Activated T-helper 1 cell treated with anti-CD3 and anti-CD28 coated beads, Interleukin-2, amount 50 U/mL, for 16 hours (primary cell): ENCODE results near the gene IL12B.
"Not testable (repeated sequence)": the region's sequence is repeated elsewhere in the genome, so short reads cannot be mapped to it uniquely, and the experiment has no call there.

Experiments
- DNase-seq, 2 donors: peaks; one replicate each; pipeline ENCODE4 v3.0.0-alpha.2; 2020; ENCODE audit warnings: low read depth in 1 of 2, low spot score in 1 of 2

Gene IL12B

DNA sequence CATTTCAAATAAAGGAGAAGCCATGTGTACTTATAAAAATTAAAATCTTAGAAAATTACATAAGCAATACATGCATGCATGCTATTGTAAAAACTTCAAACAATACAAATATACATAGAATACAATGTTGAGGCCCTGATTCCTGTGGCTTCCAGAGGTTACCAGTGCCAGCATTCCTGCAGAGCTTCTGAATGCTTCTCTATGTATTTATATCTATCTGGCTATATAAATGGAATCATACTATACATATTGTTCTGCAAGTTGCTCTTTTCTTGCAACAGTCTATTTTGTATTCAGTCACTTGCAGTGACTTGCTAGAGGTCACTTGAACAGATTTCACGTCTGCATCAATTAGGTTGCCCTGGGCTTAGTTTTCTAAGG is 3.2 kb upstream of the IL12B start:
- no peak for DNase-seq

DNA sequence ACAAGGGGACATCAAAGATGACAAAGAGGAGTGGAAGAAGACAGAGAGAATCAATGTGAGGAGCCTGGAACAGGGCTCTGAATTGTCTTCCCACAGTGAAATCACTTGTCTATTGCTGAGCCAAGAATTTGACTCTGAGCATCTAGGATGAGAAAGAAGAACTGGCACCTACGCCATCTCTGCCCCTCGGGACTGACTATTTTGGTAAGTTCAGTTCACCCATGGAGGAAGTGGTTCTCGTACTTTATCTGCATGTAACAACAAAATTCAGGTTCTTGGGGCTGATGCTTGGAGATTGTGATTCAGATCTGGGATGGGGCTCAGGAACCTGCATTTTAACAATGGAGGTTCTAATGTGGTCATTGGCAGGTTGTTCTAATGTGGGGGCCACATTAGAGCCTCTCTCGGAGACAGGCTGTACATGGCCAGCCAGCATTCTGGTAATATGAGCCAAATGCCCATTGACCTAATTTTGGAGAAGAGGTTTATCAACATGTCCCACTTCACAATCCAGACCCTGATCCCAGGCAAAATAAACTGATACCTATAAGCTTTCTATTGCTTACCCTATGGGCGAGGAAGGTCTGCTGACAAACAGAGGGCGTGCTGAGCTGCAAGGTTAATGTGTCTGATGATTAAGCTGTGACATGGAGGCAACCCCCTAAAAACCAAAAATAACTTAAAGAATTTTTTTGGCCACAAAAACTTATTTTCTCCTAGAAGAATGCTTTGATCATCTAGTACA is 2.7 kb upstream of the IL12B start:
- DNase-seq = no peak

DNA sequence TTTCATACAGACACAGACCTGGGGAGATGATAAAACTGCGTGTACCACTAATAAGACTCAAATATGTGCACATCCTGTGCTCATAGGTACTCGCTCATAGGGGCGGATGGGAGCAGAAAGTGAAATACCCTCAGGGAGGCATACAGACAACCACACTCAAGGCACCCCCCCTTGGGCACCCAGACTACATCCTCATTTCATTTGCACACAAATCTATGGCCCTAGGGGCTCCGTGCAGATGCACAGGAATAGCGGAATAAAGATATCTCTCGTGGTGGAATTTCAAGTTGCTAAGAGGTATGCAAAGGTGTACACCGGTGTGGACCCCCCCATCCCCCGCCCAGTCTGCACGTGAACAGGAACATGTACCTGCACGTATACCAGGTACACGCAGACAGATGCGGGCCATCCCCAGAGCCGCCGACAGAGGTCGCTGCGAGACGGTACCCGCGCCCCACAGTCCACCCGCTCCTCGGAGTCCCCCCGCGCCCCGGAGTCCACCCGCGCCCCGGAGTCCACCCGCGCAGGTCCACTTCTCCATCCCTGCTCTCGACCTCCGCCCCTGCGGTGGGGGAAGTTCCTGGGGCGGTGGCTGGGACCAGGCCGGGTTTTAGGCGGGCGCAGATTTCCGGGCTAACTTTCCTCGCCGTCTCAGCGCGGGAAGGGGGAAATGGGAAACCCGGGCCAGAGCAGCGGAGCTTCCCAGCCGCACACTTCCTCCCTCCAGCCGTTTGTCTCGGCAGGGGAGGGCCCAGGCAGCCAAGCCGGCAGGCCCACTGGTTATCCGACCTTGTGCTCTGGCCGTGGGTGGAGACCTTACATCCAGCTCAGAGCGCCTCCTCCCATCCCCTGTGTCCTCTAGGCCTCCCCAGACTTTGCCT is 1.0 kb upstream of the IL12B start:
- peak; percentile 64 for DNase-seq

DNA sequence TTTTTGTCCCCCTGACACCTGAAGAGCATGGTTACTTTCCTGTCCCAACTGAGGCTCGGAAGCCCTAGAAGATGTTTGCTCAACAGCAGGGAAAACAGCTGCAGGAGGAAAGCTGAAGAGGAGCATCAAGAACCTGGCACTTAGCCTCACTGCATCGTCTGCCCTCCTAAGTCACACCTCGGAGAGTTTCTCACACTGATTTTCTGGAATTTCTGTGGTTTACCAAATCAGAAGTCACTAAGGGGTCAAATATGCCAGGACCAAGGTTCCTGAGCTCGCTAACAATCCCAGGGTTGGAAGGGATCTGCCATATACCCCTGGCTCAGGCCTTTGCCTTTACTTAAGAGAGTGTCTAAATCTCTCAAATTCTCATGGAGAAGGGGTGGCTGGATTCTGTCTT is 5.3 kb downstream of the IL12B start:
- DNase-seq = no peak

DNA sequence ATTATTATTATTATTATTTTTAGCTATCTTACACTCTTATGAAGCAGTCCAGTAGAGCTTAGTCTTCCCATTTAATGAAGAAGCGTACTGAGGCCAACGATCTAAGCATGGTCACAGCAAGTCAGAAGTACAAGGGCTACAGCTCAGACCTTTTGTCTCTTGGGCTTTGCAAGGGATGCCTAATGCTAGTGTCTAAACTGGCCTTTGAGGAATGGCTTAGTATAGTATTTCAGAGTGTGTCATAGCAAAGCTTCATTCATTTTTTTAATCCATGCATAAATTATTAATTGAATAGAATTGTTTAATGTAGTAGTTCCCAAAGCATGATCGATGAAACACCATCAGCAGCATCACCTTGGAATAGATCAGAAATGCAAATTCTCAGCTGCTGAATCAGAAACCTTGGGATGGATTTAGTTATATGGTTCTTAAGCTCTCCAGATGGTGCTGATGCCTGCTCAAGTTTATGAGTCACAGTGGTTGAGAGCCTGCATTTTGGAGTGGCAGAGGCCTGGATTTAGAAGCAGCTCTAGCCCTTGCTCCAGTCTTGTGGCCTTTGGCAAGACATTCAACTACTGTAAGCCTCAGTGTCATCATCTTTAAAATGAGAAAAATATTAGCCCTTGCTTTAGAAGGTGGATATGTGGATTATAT is 6.1 kb downstream of the IL12B start:
- DNase-seq = no peak

DNA sequence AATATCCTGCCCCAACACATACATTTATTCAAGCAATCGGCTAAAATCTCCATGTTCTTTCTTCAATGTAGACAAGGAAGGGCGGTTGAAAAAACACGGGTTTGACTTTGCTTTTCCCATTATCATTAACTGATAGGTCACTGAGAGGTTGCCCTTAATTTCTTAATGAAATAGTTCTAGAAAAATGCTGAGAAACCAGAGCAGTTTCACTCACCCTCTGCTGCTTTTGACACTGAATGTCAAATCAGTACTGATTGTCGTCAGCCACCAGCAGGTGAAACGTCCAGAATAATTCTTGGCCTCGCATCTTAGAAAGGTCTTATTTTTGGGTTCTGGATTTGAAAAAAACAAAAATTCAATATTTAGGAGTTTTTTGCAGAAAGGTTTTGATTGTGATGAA is 8.1 kb downstream of the IL12B start:
- no peak for DNase-seq

DNA sequence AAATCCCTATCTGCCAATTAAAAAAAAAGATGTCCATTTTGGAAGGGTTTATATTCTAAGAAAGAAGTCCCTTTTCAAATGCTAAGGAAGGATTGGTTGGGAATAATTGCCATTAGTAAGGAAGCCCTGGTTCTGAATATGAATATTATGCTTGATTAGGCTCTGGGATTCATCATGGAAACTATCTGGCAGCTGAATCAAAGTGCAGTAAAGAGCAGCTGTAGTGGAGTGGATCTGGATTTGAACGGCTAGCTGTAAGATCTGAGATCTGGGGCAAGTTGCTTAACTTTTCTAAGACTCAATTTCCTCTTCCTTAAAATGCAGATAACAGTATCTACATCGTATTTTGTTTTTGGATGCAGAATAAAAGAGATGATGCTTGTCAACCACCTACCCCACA is 10.5 kb downstream of the IL12B start:
- DNase-seq = no peak

DNA sequence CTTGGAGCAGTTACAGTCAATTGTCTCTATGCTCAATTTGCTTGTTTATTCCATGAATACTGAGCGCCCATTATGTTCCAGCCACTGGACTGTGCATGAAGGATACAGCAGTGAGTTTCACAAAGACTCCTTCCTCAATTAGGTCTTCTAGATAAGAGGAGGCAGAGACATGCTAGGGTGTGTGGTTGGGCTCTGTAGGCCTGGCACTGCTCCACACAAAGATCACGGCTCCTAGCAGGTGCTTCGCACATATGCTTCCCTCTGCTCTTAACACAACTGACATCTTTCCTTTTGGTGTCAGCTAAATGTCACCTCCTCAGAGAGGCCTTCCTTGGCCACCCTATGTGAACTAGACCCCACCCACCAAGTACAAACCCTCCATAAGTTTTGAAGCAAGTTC is 10.9 kb downstream of the IL12B start:
- DNase-seq = no peak

DNA sequence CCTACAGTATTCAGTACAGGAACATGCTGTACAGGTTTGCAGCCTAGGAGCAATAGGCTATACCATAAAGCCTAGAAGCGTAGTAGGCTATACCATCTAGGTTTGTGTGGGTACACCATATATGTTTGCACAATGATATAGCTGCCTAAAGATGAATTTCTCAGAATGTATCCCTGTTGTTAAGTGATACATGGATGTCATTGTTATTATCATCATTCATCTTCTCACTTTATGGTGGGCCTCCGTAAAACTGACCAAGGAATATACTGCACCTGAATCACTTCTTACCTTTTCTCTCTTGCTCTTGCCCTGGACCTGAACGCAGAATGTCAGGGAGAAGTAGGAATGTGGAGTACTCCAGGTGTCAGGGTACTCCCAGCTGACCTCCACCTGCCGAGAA is 11.8 kb downstream of the IL12B start:
- DNase-seq = no peak

DNA sequence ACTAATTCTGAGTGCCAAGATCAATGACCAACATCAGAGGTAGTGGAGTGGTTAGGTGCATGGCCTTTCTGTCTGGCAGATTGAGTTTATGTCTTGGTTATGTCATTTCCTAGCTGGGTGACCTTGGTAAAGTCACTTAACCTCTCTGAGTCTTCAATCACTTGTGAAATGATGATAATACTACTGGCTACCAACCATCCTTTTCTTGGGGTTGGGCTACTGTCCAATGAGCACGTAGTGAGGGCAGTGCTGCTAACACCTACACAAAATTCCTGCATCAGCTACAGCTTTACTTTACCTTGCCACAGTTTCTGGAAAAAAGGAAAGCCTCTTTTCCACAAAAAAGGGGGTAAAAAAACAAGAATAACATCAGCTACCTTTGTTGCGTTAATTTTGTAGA is 12.4 kb downstream of the IL12B start:
- DNase-seq = no peak

DNA sequence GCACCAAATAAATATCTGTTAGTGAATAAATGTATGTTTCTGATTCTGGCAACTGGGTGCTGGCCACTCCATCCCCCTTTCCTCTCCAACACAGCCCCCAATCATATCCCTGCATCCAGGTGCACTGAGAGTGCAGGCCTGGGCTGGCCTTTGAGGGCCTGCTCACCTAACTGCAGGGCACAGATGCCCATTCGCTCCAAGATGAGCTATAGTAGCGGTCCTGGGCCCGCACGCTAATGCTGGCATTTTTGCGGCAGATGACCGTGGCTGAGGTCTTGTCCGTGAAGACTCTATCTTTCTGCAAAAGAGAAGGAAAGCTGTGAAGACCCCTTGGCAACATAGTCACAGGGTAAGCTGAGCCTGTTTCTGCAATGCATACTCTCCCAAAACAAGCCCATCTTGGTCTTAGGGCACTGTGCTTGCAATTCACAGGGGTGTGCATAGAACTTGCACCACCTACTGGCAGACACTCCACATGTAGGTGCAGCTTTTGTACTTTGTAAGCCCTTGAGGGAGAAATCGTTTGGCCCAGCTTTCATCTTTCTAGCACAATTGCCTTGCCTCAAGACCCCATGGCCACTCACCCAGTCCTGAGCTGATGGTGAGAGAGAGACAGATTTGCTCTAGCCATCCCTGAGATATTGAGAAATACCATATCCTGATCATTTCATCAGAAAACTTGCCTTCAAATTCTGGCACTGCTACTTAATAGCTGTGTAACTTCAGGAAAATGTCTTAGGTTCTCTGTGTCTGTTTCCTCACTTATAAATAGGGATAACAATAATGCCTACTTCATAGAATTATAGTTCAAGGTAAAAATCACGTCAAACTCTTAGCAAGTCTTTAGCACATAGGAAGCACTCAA is 13.5 kb downstream of the IL12B start:
- no peak for DNase-seq

DNA sequence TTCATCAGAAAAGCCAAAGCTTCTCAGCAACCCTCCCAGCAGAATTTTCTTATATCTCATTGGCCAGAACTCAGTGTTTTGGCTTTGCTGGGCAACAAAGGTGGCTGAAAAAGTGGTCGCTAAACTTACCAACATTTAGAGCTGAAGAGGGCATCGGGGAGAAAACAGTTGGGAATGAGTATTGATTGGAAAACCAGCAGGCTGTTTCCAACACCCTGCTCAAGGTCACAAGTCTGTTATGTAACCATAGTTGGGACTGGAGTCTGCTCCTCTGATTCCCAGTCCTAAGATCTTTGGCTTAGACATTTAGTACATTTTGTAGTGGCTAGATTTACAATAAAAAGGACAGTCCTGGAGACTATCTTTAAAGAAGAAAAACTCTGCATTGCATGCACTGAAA is 17.1 kb downstream of the IL12B start:
- DNase-seq = no peak

DNA sequence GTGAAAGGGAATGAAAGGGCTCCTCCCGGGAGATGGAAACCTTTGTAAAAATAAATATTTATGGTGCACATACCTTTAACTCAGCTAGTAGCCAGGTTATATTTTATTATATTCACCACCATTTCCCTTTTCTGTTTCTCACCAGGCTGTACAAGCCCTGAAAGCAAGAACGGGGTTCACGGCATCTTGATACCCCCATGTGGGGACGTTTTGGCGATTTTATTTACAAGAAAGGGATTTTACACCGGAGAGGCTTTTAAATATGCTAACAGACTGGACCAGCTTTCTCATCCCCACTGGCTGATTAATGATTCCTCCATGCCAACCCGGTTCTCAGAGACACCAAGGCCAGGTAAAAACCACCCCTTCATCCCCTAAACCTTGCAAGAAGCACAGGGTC is 19.2 kb downstream of the IL12B start:
- DNase-seq = no peak

DNA sequence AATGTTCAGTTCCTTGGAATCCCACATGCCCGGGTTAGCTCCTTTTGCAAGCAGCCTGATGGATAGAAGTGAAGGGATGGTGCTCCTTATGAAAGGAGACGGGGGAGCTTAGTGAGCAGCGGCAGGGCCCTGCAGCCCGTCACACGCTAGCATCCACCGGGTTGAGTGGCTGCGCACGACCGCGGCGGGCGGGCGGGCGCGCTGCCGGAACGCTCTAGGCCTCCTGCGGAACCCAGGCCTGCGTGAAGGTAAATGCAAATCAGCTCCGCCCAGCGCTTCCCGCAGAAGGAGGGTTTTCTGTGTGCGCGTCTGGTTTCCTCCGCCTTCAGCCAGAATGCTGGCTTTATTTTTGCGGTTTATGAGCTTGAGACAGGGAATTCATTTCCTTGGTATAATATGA is 19.8 kb downstream of the IL12B start:
- DNase-seq = no peak

DNA sequence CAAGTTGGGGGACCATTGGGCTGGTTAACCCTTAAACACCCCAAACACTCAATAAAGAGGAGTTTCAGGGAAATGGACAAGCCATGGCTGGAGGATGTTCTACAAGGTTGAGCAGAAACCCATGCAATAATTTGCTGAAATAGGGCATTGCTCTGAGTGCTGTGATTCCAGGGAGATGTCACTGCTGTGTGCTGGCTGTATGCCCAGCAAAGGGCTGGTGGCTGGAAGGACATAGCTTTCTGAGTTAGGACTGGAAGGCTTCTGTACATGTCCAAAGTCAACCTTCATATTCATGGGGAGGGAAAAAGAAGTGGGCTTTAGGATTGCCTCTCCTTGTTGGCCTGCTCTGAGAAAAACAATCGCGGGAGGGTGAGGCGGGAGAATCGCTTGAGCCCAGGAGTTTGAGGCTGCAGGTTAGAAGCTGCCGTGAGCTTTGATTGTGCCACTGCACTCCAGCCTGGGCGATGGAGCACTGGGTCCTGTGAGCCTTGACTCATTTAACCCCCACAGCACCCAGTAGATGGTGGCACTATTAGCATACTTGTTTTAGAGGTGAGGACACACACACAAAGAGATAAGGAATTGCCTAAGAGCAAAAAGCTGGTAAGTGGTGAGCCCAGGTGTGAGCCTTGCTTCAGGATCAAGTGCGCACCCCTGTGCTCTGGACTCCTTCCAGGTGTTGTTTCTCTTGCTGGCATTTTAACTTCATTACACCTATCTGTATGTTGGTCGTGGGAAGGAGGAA is 20.4 kb downstream of the IL12B start:
- no peak for DNase-seq

DNA sequence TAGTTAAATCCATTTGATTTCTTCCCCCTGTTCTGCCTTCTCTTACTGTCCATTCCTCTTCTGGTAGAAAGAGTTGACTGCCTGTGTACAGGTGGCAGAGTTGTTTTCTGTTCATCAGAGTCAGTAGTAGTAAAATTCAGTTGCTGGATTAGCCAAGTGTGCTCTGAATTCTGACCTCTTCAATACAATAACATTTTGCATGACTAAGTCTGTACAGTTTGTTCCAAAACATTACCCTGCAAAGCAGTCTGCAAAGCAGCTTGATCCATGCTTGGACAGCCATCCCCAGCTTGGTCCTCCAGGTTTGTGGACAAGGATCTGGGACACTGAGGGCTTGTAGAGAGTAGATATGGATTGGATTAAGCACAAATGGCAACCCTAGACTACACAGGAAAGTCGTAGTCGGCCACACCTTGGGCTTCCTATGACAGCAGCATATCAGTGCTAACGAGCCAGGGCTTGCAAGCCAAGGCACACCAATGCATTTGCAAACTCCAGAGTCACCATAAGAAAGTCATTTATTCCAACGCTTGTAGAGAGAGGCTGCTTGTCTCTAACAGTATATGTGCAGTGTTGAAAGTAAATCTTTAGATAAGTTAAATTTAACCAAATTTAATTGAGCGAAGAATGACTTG is 25.2 kb downstream of the IL12B start:
- no peak for DNase-seq

DNA sequence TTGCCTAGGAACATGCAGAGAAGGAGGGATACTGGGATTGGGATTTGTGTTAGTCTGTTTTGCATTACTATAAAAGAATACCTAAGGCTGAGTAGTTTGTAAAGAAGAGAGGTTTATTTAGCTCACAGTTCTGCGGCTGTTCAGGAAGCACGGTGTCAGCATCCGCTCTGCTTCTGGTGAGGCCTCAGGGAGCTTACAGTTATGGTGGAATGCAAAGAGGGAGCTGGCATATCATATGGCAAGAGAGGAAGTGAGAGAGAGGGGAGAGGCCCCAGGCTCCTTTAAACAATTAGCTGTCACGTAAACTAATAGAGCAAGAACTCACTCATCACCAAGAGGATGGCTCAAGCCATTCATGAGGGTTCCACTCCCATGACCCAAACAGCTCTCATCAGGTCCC is 27.0 kb downstream of the IL12B start:
- no peak for DNase-seq

DNA sequence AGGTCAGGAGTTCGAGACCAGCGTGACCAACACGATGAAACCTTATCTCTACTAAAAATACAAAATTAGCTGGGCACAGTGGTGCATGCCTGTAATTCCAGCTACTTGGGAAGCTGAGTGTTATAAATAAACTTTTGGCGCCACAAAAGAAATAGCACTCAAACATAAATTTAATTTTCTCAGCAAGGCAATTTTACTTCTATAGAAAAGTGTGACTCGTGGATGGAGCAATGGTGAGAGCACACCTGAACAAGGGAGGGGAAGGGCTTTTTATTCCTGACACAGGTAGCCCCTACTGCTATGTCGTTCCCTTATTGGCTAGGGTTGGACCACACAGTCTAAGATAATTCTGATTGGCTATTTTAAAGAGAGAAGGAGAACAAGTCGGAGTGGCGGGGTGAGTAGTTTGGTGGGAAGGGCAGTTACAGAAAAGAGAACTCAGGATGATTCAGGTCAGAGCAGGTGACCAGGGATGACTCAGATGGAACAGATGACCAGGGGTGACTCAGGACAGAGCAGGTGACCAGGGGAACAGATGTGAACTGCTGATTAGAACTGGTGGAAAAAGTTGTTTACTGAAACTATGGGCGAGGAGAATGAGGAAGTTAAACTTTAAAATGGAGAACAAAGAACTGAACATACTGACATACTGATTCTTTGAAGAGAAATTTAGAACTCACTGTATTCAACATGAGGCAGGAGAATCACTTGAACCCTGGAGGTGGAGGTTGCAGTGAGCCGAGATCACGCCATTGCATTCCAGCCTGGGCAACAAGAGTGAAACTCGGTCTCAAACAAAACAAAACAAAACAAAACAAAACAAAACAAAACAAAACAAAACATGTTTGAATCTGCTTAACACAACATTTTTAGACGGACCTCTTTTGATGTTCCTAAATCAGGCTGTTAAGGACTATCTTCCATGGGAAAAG is 28.1 kb downstream of the IL12B start:
- DNase-seq = not testable (repeated sequence)

DNA sequence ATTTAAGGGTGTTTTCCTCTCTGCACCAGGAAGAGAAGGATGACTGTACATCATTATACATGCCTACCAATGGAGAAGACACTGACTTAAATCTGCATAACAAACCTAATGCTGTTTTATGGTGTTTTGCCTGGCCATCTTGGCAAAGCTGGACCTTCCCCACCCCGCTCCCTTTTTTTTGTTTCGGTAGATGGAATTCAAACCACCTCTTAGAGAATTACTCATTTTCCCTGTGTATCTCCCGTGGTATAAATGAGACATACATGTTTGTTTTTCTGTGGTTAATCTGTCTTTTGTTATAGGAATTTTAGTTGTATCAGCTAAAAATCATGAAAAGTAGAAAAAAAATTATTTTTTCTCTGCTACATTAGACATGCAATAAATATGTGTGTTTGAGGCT is 28.8 kb downstream of the IL12B start:
- no peak for DNase-seq
